Thoracic aorta (tissue), 2 donors: ENCODE results near the gene CHPF. TPM values are rescaled to one million over a fixed set of nuclear protein-coding genes. Genes with fewer than 3 reads are reported as not detected.
A peak's percentile ranks its signal among the peaks of the same experiment; 100 is the strongest.

Source experiments
- ATAC-seq: fragments of 150-250 bp; one replicate; pipeline ENCODE4 v1.8.0; 2017; ENCODE audit warnings: low read depth; ENCODE audit not compliant: insufficient number of reproducible peaks, low FRiP score
- DNase-seq: peaks from one replicate; pipeline ENCODE4 v3.0.0-alpha.2; 2020; ENCODE audit warnings: low spot score
- H3K27ac ChIP-seq, 2 donors: fragments of 200-600 bp; sonication (generic); 1 replicate in 1 of 2; 2 replicates in 1 of 2; pipeline ENCODE4 v1.5.1; 2016; ENCODE audit warnings: mild to moderate bottlenecking in 2 of 2, moderate library complexity in 2 of 2
- H3K27me3 ChIP-seq: fragments of 200-600 bp; sonication (generic); replicated peaks from 2 replicates; pipeline ENCODE4 v1.6.0; 2016; ENCODE audit warnings: mild to moderate bottlenecking; ENCODE audit not compliant: insufficient read depth
- H3K36me3 ChIP-seq: fragments of 200-600 bp; sonication (generic); one replicate; pipeline ENCODE4 v1.5.1; 2016
- H3K4me1 ChIP-seq, 2 donors: fragments of 200-600 bp; sonication (generic); 1 replicate in 1 of 2; 2 replicates in 1 of 2; pipeline versions ENCODE4 v1.5.1 to v1.6.0; 2016; ENCODE audit warnings: low read depth in 2 of 2, mild to moderate bottlenecking in 1 of 2; ENCODE audit not compliant: control insufficient read depth in 1 of 2
- H3K4me3 ChIP-seq: fragments of 200-600 bp; sonication (generic); 2 replicates; pipeline ENCODE4 v1.5.1; 2016; ENCODE audit warnings: mild to moderate bottlenecking
- H3K9me3 ChIP-seq: fragments of 200-600 bp; sonication (generic); 2 replicates; pipeline ENCODE4 v1.5.1; 2016
- CTCF ChIP-seq: fragments of 200-600 bp; sonication (generic); IDR thresholded peaks from one replicate; pipeline ENCODE4 v1.5.1; 2019; ENCODE audit warnings: antibody characterized with exemption
- total RNA-seq, 2 donors: library from RNA; depleted of rRNA; stranded (reverse); fragments of >200 nt; gene quantifications; one replicate each; pipeline versions ENCODE4 v1.1.0 to v1.2.3, GENCODE V29; 2016

The CHPF gene
- total RNA-seq, 2 donors from 2014 or later, result 184 to 269 TPM

DNA sequence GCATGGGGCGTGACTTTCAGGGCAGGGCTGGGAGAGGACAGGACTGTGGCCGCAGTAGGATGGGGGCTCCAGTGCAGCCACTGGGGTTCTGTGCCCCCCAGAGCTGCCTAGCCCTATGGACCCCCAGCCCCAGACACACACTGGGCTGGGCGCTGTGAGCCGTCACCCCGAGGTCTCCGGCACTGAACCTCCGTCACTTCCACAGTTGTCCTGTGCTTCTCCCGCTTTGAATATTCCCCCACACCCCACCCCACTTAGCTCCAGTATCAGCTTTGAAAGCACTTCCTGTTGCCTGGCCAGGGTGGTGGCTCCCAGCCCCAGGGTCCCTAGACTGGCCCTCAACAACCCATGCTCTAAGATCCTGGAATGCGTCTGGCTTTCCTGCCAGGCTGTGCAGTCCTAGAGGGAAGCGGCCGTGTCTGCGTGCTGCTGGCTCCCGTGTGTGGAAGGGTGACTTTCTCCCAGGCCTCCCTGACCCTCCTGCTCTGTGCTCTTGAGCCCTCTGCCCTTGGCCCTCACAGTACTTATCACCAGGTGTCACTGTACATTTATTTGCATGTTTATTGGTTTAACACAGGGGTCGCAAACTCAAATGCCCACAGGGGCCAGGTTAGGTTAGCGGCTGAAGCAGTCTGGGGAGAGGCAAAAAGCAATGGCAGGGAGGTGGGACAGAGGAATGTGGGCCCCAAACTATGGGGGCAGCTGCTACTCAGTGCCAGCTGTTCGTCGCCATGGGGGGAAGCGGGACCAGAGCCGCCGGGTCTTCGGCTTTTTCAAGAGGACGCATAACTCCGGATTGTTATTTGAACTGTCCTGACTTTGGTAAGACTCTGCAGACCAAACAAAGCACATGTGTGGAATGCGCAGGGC is 17.8 kb upstream of the CHPF start:
- H3K4me1 ChIP-seq, result no peaks in the 10 kb centered on the region
- H3K4me3 ChIP-seq, result no peak overlapping the region
- no peak for DNase-seq
- peaks cover 31% of the 10 kb centered on the region for H3K36me3 ChIP-seq
- H3K27me3 ChIP-seq, result no peaks in the 10 kb centered on the region
- no peak overlapping the region for H3K27ac ChIP-seq
- H3K9me3 ChIP-seq, result no peaks in the 10 kb centered on the region
- ATAC-seq, result no peak
- TF ChIP-seq CTCF, result no peak

DNA sequence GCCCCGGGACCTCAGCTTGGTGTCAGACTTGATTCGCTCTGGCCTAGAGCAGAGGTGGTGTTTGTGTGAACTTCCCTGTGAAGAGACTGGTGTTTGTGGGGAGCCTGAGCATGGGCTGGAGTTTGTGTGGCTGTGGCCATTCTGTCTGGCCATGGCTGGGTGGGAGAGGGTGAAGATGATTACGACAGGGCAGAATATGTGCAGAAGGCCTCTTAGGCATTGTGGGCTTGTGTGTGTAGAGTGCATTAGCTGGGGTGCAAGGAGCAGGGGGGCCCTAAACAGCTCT is 17.2 kb upstream of the CHPF start:
- Histone ChIP-seq H3K4me3 (no peak overlapping the region), H3K36me3 (peaks cover 29% of the 10 kb centered on the region), H3K27ac (no peak overlapping the region), H3K9me3 (no peaks in the 10 kb centered on the region), H3K27me3 (no peaks in the 10 kb centered on the region), H3K4me1 (no peaks in the 10 kb centered on the region)
- ATAC-seq (no peak), DNase-seq (no peak)
- no peak for TF ChIP-seq CTCF

GRCh38 chr2:219560037-219560892 is 16.7 kb upstream of the CHPF start:
- Histone ChIP-seq H3K4me3 (no peak overlapping the region), H3K27ac (no peak overlapping the region), H3K9me3 (no peaks in the 10 kb centered on the region), H3K4me1 (no peaks in the 10 kb centered on the region), H3K27me3 (no peaks in the 10 kb centered on the region), H3K36me3 (peaks cover 29% of the 10 kb centered on the region)
- DNase-seq (no peak), ATAC-seq (no peak)
- TF ChIP-seq CTCF, result peak; percentile 87

- no peaks in the 10 kb centered on the region for H3K4me1 ChIP-seq
- no peaks in the 10 kb centered on the region for H3K27me3 ChIP-seq
- no peak overlapping the region for H3K4me3 ChIP-seq
- H3K36me3 ChIP-seq, result peaks cover 24% of the 10 kb centered on the region
- H3K9me3 ChIP-seq, result no peaks in the 10 kb centered on the region
- no peak for TF ChIP-seq CTCF
- no peak overlapping the region for H3K27ac ChIP-seq
- ATAC-seq (no peak), DNase-seq (no peak)
These were observed 15.7 kb upstream of the CHPF start for GRCh38 chr2:219559156-219559915.
